Stomach (tissue), 4 donors: ENCODE data around the gene GRIN3A.
A peak's percentile ranks its signal among the peaks of the same experiment; 100 is the strongest.
"Not testable (repeated sequence)": the region's sequence is repeated elsewhere in the genome, so short reads cannot be mapped to it uniquely, and the experiment has no call there.

Source experiments
- CTCF ChIP-seq, 7 experiments: fragments of 450-650 bp in 4 of 7; fragments of 200-600 bp in 3 of 7; sonication (generic) in 3 of 7; IDR thresholded peaks; one replicate each; pipeline ENCODE4 v1.5.1; 2016 to 2019; ENCODE audit warnings: antibody characterized with exemption in 7 of 7, control low read depth in 2 of 7, mild to moderate bottlenecking in 1 of 7
- POLR2A ChIP-seq, 4 donors: fragments of 450-650 bp; IDR thresholded peaks; one replicate each; pipeline ENCODE4 v1.6.1; 2016; ENCODE audit warnings: antibody characterized with exemption in 4 of 4, control low read depth in 2 of 4, mild to moderate bottlenecking in 1 of 4, moderate library complexity in 1 of 4
- POLR2AphosphoS5 ChIP-seq, 3 donors: sonication (generic); formaldehyde crosslinking; IDR thresholded peaks; one replicate each; pipeline ENCODE4 v1.6.1; 2016; ENCODE audit warnings: antibody characterized with exemption in 3 of 3

DNA sequence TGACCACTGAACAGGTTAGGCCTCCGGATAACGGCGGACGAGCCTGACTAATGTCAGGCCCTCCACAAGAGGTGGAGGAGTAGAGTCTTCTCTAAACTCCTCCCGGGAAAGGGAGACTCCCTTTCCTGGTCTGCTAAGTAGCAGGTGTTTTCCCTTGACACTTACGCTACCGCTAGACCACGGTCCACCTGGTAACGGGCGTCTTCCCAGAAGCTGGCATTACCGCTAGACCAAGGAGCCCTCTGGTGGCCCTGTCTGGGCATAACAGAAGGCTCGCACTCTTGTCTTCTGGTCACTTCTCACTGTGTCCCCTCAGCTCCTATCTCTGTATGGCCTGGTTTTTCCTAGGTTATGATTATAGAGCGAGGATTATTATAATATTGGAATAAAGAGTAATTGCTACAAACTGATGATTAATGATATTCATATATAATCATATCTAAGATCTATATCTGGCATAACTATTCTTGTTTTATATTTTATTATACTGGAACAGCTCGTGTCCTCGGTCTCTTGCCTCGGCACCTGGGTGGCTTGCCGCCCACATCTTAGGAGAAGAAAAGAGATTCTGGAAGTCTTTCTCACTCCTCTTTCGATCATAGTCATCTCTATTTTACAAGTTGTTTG lies 188.9 kb downstream of the GRIN3A start:
- TF ChIP-seq POLR2AphosphoS5, POLR2A (IDR thresholded peaks at IDR 0.05): not testable (repeated sequence)
- TF ChIP-seq CTCF (IDR thresholded peaks at IDR 0.05), result peak in 2 of 7 experiments; percentile 5 to 12
